HG03060 (cell line): ENCODE results near the gene AKR1C8.
"Not testable (repeated sequence)": the region's sequence is repeated elsewhere in the genome, so short reads cannot be mapped to it uniquely, and the experiment has no call there.

ENCODE experiments used
- ATAC-seq: cut with Tn5 transposase; IDR thresholded peaks from one replicate; pipeline ENCODE4 v1.9.1; 2021; ENCODE audit warnings: low read depth, moderate number of reproducible peaks; ENCODE audit not compliant: unreplicated experiment

Gene AKR1C8

DNA sequence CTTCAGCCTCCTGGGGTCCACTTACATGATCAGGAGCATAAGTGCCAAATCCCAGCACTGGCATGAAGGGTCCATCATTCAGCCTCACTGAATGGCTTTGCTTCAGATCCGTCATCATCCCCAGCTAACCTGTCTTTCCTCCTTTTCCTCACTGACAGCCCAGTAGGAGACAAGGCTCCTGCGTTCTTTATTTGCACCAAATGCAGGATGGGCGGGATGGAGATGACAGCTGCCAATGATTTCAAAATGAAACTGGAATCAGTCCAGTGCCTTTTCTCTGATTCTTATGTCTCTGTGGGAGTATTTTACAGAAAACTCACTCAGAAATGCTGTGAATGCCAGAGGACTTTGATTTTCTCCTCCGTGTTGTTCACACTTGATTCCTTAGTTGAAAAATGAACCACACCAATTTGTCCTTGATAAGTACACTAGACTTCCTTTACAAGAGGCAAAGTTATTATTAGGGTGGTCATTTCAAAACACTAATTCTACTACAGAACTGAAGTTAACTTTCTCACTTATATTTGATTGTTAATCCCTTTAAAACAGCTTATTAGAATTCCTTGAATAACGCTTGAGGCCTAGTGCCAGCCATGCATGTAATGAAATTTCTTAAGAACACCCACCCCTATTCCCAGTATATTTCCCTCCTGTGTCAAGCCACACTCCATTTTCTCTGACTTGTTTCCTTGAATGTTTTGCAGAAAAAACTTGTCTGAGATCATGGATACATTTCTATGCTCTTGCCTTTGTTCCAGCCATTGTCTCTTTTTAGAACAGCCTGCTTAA is at the start of gene AKR1C8:
TSS of gene AKR1C8 (minus strand) at position 164 of the 789 bp plus-strand sequence. CDS start at position 118, 46 bp downstream.
- ATAC-seq: no peak

DNA sequence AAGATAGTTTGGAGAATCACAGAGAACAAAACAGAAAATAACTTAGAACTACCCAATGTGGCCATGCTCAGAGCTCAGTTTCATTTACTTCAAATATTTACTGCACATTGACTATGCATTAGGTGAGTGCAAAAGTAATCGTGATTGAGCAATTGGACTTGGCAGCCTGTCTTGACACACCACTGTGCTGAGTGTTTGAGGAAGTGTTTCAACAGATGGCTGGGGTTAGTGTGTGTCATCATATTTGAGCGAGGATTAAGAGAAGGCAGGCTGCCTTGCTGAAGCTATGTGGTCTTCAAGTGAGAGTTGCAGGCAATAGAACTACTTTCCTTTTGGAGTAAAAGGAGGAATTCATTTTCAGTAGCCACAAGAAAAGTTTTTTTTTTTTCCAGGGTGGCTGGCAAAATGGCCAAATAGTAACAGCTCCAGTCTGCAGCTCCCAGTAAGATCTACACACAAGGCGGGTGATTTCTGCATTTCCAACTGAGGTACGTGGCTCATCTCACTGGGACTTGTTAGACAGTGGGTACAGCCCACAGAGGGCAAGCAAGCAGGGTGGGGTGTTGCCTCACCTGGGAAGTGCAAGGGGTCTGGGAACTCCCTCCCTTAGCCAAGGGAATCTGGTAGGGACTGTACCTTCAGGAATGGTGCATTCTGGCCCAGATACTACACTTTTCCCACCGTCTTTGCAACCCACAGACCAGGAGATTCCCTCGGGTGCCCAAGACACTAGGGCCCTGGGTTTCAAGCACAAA is 49.3 kb upstream of the AKR1C8 start:
- ATAC-seq: no peak

DNA sequence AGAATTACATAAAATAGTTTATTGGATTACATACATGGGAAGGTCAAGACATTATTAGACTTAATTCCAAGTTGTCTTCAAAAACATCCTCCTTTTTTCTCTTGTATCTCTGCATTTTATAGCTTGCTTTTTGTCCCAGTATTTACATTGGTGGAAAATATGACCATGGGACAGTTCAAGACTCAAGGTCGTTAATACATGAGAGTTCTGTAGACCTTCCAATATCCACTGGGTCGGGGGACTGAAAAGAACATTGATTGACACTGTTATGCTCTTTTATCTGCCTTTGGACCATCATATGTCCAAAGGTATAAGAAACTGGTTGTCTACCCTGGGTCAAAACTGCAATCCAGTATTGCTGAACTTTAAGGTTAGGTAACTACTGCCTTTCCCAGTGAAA is 48.4 kb upstream of the AKR1C8 start:
- ATAC-seq: no peak

DNA sequence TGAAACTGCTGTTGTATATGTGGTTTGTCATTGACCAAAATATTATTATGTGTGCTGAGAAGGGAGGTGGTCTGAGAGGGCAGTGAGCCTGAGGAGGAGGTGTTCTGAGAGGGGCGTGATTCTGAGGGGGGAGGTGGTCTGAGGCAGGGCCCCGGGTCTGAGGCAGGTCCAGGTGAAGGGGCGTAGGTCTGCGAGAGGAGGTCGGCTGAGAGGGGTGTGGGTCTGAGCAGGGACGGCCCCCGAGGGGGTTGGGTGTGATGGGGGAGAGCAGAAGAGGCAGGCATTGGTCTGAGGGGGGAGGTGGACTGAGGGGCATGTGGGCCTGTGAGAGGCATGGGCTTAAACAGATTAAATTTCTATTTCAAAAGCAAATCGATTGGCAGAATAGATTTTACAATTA is 44.1 kb upstream of the AKR1C8 start:
- no peak for ATAC-seq

DNA sequence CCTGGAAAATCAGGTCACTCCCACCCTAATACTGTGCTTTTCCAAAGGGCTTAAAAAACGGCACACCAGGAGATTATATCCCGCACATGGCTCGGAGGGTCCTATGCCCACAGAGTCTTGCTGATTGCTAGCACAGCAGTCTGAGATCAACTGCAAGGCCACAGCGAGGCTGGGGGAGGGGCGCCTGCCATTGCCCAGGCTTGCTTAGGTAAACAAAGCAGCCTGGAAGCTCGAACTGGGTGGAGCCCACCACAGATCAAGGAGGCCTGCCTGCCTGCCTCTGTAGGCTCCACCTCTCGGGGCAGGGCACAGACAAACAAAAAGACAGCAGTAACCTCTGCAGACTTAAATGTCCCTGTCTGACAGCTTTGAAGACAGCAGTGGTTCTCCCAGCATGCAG is 38.0 kb upstream of the AKR1C8 start:
- ATAC-seq: not testable (repeated sequence)

DNA sequence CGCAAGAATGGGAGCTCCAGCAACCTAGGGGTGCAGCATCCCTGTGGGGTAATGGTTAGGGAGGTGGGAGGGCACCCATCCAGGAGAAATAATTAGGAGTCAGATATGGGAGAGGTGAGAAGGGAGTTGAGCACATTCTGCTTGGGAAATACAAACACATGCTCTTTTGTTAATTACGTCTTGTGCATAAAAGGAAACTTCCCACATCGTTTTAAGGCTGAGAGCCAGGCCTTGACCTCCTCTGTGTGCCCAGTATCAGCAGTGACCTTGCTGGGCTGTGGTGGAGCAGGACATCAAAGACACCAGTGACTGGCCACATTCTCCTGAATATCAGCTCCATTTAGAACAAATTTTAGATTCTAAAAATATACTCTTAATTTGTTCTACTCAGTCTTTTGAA is 34.3 kb upstream of the AKR1C8 start:
- ATAC-seq: no peak

DNA sequence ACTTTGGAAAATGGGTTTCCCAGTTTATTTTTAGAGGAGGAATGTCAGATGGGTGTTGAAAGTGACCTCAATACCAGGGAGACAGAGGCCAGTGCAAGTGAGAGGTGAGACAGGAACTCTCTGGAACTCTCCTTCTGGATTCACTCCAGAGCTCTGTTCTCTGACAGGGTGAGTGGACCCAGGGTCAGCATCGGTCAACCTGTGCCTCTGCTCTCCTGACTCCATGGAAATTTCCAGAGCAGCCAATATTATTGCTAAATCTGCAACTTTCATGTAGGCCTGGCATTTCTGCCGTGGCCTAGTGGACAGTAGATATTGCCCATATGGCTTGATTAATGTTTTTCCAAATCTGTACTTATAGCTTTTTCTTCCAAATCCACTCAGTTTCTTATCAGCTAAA is 31.9 kb upstream of the AKR1C8 start:
- ATAC-seq: no peak

DNA sequence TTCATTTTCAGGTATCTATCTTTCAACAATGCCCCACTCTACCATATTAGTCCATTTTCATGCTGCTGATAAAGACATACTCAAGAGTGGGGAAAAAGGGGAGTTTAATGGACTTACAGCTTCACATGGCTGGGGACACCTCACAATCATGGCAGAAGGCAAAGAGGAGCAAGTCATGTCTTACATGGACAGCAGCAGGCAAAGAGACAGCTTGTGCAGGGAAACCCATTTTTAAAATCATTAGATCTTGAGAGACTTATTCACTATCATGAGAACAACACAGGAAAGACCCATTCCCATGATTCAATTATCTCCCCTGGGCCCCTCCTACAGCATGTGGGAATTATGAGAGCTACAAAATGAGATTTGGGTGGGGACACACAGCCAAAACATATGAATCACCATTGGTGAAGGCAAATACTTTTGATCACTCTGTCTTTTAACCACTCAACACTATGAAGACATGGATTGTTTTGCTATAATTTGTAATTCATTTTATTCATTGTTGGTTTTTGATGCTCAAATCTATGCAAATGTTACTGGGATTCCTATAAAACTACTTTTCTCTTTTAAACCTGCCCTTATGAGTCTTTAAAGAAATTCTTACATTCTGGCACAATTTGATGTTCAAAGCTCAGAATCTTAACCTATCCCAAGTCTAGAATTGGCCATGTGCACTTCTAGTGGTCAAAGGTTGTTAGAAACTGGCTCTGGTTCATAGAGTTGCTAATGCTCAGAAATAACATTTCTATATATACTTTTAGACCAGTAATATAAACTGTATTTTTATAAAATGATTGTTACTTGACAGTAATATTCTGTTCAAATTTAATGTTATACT is 27.0 kb upstream of the AKR1C8 start:
- no peak for ATAC-seq

DNA sequence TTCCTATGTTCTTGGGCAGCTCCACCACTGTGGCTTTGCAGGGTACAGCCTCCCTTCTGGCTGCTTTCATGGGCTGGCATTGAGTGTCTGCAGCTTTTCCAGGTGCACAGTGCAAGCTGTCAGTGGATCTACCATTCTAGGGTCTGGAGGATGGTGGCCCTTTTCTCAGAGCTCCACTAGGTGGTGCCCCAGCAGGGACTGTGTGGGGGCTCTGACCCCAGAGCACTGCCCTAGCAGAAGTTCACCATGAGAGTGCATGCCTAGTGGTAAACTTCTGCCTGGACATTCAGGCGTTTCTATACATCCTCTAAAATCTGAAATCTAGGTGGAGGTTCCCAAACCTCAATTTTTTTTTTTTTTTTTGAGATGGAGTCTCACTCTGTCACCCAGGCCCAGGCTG is 25.3 kb upstream of the AKR1C8 start:
- not testable (repeated sequence) for ATAC-seq

DNA sequence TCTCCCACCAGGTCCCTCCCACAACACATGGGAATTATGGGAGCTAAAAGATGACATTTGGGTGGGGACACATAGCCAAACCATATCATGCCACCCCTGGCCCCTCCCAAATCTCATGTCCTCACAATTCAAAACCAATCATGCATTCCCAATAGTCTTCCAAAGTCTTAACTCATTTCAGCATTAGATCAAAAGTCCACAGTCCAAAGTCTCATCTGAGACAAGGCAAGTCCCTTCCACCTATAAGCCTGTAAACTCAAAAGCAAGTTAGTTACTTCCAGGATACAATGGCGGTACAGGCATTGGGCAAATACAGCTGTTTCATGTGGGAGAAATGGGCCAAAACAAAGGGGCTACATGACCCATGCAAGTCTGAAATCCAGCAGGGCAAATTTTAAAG is 24.8 kb upstream of the AKR1C8 start:
- ATAC-seq: not testable (repeated sequence)

DNA sequence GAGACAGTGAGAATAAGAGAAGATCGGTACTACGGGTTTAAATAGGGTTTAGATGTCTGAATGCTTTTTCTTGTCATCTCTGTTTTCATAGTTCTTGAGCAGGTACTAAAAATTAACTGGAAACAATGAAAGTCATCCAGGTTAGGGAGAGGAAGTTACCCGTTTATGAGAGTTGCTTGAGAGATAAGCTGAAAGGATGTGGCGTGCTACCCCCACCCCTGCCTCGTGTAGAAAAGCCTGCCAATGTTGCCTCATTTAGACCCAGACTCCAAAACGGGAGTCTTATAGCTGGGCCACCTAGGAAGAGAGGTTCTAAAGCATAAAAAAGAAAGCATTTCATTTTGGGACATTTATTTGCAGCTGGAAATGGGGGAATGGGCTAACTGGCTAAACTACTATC is 21.8 kb upstream of the AKR1C8 start:
- ATAC-seq: no peak

DNA sequence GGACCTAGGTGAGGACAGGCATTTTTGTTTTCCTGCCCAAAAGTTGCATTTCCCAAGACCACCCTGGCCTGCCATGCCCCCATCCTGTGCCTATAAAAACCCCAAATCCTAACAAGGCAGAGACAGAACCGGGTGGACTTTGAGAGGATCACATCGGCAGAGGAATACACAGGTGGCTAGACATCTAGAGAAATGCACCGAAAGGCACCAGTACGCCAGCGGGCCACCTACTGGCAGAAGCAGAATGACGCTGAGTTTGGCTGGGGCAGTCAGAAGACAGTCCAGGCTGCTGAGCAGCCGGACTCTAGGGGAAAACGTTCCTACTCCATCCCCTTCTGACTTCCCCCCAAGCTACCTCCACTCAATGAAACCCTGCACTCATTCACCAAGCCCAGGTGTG is 14.4 kb upstream of the AKR1C8 start:
- ATAC-seq: no peak

DNA sequence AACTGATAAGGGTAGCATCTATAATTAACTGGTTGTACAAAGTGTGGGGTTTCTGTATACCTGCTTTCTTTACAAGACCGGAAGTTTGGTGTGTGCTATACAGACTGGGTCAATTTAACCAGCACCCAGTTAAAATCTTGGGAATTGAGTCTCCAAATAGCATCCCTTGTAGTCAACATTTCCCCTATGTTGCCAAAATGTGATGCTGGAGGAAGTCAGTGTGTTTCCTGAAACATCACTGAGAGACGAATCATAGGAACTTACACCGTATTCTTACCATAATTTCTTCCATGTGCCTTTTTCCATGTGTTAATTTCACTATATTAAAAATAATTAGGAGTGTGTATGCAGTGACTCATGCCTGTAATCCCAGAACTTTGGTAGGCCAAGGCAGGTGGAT is 13.4 kb upstream of the AKR1C8 start:
- ATAC-seq: no peak

DNA sequence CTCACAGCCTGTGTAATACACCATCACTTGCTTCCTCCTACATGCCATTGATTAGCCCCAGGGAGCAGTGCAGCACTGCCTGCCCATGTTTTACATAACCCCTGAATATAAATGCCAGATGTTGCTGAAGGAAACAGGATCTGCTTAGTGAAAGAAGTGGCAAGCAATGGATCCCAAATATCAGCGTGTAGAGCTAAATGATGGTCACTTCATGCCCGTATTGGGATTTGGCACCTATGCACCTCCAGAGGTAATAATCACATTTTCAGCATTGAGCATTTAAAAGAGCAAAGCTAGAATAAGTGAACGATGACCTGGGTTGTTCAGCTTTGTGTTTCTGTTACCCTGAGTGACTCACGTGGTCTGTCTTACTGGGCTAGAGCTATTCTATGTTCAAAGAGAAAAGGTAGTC is 11.8 kb upstream of the AKR1C8 start, which contains the start of gene AKR1C4:
TSS of gene AKR1C4 (plus strand) at position 136 of the 412 bp plus-strand sequence. CDS start at position 167, 31 bp downstream.
- no peak for ATAC-seq

DNA sequence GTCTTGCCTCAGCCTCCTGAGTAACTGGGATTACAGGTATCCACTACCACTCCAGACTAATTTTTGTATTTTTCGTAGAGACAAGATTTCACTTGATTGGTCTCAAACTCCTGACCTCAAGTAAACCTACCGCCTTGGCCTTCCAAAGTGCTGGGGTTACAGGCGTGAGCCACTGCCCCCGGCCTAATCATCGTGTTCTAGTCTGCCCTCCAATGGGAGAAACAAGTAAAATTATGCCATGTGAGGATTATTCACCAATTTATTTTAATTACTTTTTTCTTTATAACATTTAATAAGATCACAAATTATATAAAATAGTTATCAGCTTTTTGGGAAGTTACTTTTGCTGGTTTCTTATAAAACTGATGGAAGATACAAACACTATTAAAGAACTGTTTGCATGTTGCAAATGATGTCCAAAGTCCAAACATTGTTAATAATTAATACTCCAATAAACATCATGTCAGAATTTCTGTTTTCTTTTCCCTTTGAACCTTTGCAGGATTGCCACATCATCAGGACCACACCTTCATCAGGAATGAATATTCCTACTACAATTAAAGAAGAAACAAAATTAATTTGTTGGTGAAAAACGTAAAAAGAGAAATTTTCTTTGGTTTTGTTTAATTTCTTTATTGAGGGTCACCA is 10.9 kb upstream of the AKR1C8 start:
- no peak for ATAC-seq

DNA sequence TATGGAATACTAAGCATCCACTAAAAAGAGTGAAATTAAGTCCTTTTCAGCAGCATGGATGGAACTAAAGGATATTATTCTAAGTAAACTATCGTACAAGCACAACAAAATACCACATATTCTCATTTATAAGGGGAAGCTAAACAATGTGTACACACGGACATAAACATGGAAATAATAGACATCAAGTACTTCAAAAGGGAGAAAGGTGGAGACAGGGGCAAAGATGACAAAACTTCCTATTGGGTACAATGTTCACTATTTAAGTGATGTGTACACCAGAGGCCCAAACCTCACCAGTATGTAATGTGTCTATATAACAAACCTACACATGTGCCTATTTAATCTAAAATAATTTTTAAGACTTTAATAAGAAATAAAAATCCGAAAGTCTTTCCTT is 9.5 kb upstream of the AKR1C8 start:
- no peak for ATAC-seq

DNA sequence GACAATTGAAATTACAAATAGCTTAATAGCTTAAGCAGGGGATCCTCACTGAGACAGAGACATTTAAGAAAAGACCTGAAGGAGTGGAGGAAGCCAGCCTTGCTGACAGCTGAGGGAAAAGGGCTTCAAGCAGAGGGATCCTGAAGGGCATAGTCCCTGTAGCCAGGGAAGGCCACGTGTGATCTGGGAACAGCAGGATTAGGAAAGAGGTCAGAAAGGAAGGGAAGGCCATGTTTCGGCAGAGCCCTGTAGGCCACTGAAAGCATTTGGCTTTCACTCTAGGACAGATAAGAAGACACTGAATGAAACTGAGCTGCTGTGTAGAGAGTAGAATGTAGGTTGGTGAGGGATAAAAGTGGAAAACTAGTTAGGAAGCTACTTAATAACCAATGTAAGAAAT is 3.4 kb upstream of the AKR1C8 start:
- no peak for ATAC-seq

DNA sequence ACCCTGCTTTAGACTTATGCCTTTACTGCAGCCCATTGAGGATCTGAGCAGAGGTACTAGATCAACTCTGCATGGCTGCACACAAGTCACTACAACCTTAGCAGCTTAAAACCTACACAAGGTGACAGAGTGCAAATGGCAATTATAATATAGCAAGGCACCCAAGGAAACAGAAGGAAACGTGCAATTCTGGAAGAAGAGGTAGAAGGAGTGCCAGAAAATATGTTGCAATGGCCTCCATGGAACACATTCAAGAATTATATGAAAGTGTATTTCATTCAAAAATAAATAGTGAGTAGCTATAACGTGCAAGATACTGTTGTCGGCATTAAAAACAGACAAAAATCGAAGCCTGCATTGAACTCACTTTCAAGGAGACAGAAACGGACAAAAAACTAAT is 2.9 kb upstream of the AKR1C8 start:
- ATAC-seq: no peak

DNA sequence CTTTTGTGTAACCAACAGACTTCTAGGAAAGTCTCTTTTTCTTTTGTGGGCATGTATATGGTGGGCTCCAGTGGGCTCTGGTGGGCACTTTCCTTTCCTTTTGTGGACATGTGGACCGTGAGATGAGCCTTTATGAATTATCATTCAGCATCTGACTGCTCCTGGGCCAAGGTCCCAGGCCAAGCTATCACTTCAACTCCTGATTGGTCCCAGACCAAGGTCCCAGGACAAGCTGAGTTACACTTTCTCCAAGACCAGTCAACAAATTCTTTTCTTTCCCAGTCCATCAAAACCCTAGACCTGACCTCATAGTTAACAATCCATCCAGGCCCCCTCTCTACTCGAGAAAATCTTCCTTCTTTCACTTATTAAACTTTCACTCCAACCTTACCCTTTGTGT is 1.0 kb downstream of the AKR1C8 start:
- ATAC-seq: no peak

DNA sequence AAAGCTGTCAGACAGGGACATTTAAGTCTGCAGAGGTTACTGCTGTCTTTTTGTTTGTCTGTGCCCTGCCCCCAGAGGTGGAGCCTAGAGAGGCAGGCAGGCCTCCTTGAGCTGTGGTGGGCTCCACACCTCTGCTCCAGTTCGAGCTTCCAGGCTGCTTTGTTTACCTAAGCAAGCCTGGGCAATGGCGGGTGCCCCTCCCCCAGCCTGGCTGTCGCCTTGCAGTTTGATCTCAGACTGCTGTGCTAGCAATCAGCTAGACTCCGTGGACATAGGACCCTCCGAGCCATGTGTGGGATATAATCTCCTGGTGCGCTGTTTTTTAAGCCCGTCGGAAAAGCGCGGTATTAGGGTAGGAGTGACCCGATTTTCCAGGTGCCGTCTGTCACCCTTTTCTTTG is 4.4 kb downstream of the AKR1C8 start:
- not testable (repeated sequence) for ATAC-seq
